ENCODE measurements around the gene SRRM3. TPM values are rescaled to one million over a fixed set of nuclear protein-coding genes. Genes with fewer than 3 reads are reported as not detected.
"Not testable (repeated sequence)": the region's sequence is repeated elsewhere in the genome, so short reads cannot be mapped to it uniquely, and the experiment has no call there.

The SRRM3 gene
- total RNA-seq, 1 experiment from 2014 or later: 0.39 TPM

GRCh38 chr7:76291351-76292212 is 89.9 kb downstream of the SRRM3 start:
- DNase-seq (ENCODE audit: low read depth): peak; percentile 99

- no peak for DNase-seq (ENCODE audit: low read depth)
Observed at GRCh38 chr7:76292213-76292573, 90.5 kb downstream of the SRRM3 start.

- not testable (repeated sequence) for DNase-seq (ENCODE audit: low read depth)
Observed at GRCh38 chr7:76292911-76293310, 91.2 kb downstream of the SRRM3 start.

- DNase-seq (ENCODE audit: low read depth): no peak
Observed at GRCh38 chr7:76293407-76293901, 91.8 kb downstream of the SRRM3 start.

- peak; percentile 97 for DNase-seq (ENCODE audit: low read depth)
Observed at GRCh38 chr7:76294344-76295024, 92.8 kb downstream of the SRRM3 start.

- DNase-seq (ENCODE audit: low read depth): peak; percentile 46
Observed at GRCh38 chr7:76296743-76297740, 95.3 kb downstream of the SRRM3 start.

- DNase-seq (ENCODE audit: low read depth): peak; percentile 90
Observed at GRCh38 chr7:76300166-76300731, 98.6 kb downstream of the SRRM3 start.

GRCh38 chr7:76301000-76301399 is 99.3 kb downstream of the SRRM3 start:
- DNase-seq (ENCODE audit: low read depth): no peak

GRCh38 chr7:76302347-76303201 is 100.9 kb downstream of the SRRM3 start, which contains the start of gene HSPB1:
TSS of gene HSPB1 (plus strand) at chr7:76302673. CDS start at chr7:76302713, 40 bp downstream.
- peak; percentile 95 for DNase-seq (ENCODE audit: low read depth)

GRCh38 chr7:76303202-76304147 is 101.8 kb downstream of the SRRM3 start:
- DNase-seq (ENCODE audit: low read depth): peak; percentile 91

GRCh38 chr7:76304888-76305375 is 103.2 kb downstream of the SRRM3 start:
- DNase-seq (ENCODE audit: low read depth): peak; percentile 40

- DNase-seq (ENCODE audit: low read depth): not testable (repeated sequence)
Observed at GRCh38 chr7:76308874-76309273, 107.2 kb downstream of the SRRM3 start.

GRCh38 chr7:76309341-76310101 is 107.8 kb downstream of the SRRM3 start:
- DNase-seq (ENCODE audit: low read depth): not testable (repeated sequence)

- peak; percentile 41 for DNase-seq (ENCODE audit: low read depth)
Observed at GRCh38 chr7:76310102-76310957, 108.6 kb downstream of the SRRM3 start.

- not testable (repeated sequence) for DNase-seq (ENCODE audit: low read depth)
Observed at GRCh38 chr7:76311838-76312237, 110.1 kb downstream of the SRRM3 start.

GRCh38 chr7:76314042-76314721 is 112.5 kb downstream of the SRRM3 start:
- DNase-seq (ENCODE audit: low read depth): peak; percentile 89
